Measurements from ENCODE around the gene SMIM44. TPM values are rescaled to one million over a fixed set of nuclear protein-coding genes. Genes with fewer than 3 reads are reported as not detected.

The SMIM44 gene
- total RNA-seq, 1 experiment from 2014 or later: not detected

GRCh38 chr19:3520166-3521103, 37.2 kb upstream of the SMIM44 start:
- no peak overlapping the region for H2AK5ac ChIP-seq (ENCODE audit: insufficient read length, low read length)
- no peak overlapping the region; a peak in 1 of 5 replicates for H3K4me3 Mint-ChIP-seq
- H2BK5ac ChIP-seq (ENCODE audit: insufficient read length, low read length): no peak overlapping the region
- H3K23ac ChIP-seq (ENCODE audit: insufficient read length, low read depth, low read length): no peak overlapping the region
- H3K9ac ChIP-seq (ENCODE audit: extremely low read depth, insufficient read length, low read length): no peak overlapping the region
- no peak overlapping the region for H4K5ac ChIP-seq (ENCODE audit: insufficient read length, low read depth, low read length)
- no peak overlapping the region for H3K18ac ChIP-seq (ENCODE audit: insufficient read length, low read depth, low read length)
- no peak overlapping the region; the same call in 1 of the 2 replicates for H3K14ac ChIP-seq (ENCODE audit: insufficient read depth, low read length)
- no peak overlapping the region for H3K27ac ChIP-seq (ENCODE audit: insufficient read length, low read depth, low read length)
- no peak overlapping the region for H4K8ac ChIP-seq (replicated peaks; ENCODE audit: insufficient read length, low read depth, low read length)
- no peak overlapping the region for H2BK20ac ChIP-seq (ENCODE audit: low read depth, low read length, poor library complexity, severe bottlenecking)
- peaks cover 33 to 37% of the 10 kb centered on the region in 2 experiments for H3K4me1 Mint-ChIP-seq
- no peaks in the 10 kb centered on the region for H3K9me3 ChIP-seq (ENCODE audit: control insufficient read depth, low read depth, low read length)
- H3K23me2 ChIP-seq (ENCODE audit: insufficient read length, low read depth, low read length, poor library complexity, severe bottlenecking): no peaks in the 10 kb centered on the region
- no peak overlapping the region for H3K4me2 ChIP-seq (ENCODE audit: insufficient read depth, insufficient read length, low read length)
- no peak overlapping the region for H2BK12ac ChIP-seq (ENCODE audit: insufficient read length, low read depth, low read length)
- peak; percentile 72 for DNase-seq
- no peaks in the 10 kb centered on the region; the same call in 1 of the 2 replicates for H3K79me2 ChIP-seq (ENCODE audit: insufficient read depth, low read length)
- peak overlapping the region in 2 of 3 experiments; percentile 70 to 86; a peak in 4 of 7 replicates for H3K27ac Mint-ChIP-seq
- H3K56ac ChIP-seq (ENCODE audit: insufficient read length, low read depth, low read length): no peak overlapping the region
- H3K9me3 Mint-ChIP-seq: no peaks in the 10 kb centered on the region; a peak in 1 of 5 replicates
- no peaks in the 10 kb centered on the region for H3K79me1 ChIP-seq (ENCODE audit: insufficient read depth, low read depth, low read length, poor library complexity, severe bottlenecking)
- WGBS (ENCODE audit: extremely low coverage, insufficient read length, low lambda C conversion rate): no CpG with 5 or more reads among the region's 37 CpGs
- no peaks in the 10 kb centered on the region for H3K27me3 ChIP-seq (ENCODE audit: insufficient read depth, low read length)
- no peak overlapping the region for H2BK120ac ChIP-seq (ENCODE audit: low read depth, low read length, poor library complexity, severe bottlenecking)
- TF ChIP-seq CTCF (conservative IDR thresholded peaks at IDR 0.05): peak; percentile 41; the same call in 2 of the 3 replicates
- H2BK15ac ChIP-seq (ENCODE audit: low read depth, low read length): no peak overlapping the region
- H4K91ac ChIP-seq (ENCODE audit: insufficient read length, low read depth, low read length): peak overlapping the region; percentile 27
- peaks cover 3% of the 10 kb centered on the region; the same call in 1 of the 2 replicates for H3K4me1 ChIP-seq (ENCODE audit: insufficient read depth, low read length)
- H2AFZ ChIP-seq (ENCODE audit: low read length): no peak overlapping the region
- H3T11ph ChIP-seq (ENCODE audit: low read length): no peak overlapping the region
- no peaks in the 10 kb centered on the region for H4K20me1 ChIP-seq (ENCODE audit: control insufficient read depth, insufficient read depth, insufficient read length)
- no peaks in the 10 kb centered on the region; the same call in 1 of the 2 replicates for H3K27me3 Mint-ChIP-seq (ENCODE audit: low read depth)
- no peak overlapping the region for H3K4ac ChIP-seq (ENCODE audit: low read depth, low read length)
- peaks cover 6 to 27% (median 25%) of the 10 kb centered on the region in 3 experiments for H3K36me3 Mint-ChIP-seq (ENCODE audit: insufficient read depth in 1 of 3, low read depth in 3 of 3)
